ENCODE results near the gene FAM20C.

DNA sequence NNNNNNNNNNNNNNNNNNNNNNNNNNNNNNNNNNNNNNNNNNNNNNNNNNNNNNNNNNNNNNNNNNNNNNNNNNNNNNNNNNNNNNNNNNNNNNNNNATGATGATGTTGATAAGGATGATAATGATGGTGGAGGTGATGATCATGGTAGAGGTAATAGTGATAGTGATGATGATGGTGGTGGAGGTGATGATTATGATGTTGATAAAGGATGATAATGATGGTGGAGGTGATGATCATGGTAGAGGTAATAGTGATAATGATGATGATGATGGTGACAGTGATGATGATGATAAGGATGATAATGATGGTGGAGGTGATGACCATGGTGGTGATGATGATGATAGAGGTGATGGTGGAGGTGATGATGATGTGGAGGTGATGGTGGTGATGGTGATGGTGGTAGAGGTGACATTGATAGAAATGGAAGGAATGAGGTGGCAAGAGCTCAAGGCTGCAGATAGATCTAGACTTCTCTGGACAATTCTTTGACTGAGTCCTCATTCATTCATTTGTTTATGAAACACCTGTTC lies 47.8 kb downstream of the FAM20C start:
- TF ChIP-seq, protein P1, sequence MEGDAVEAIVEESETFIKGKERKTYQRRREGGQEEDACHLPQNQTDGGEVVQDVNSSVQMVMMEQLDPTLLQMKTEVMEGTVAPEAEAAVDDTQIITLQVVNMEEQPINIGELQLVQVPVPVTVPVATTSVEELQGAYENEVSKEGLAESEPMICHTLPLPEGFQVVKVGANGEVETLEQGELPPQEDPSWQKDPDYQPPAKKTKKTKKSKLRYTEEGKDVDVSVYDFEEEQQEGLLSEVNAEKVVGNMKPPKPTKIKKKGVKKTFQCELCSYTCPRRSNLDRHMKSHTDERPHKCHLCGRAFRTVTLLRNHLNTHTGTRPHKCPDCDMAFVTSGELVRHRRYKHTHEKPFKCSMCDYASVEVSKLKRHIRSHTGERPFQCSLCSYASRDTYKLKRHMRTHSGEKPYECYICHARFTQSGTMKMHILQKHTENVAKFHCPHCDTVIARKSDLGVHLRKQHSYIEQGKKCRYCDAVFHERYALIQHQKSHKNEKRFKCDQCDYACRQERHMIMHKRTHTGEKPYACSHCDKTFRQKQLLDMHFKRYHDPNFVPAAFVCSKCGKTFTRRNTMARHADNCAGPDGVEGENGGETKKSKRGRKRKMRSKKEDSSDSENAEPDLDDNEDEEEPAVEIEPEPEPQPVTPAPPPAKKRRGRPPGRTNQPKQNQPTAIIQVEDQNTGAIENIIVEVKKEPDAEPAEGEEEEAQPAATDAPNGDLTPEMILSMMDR (IDR thresholded peaks at IDR 0.05), result no peak
- TF ChIP-seq POLR2A (IDR thresholded peaks at IDR 0.05), result no peak

Data from prostate gland (tissue), 2 donors.